ENCODE results near the gene MICAL3. TPM values are rescaled to one million over a fixed set of nuclear protein-coding genes. Genes with fewer than 3 reads are reported as not detected.

MICAL3 gene
- total RNA-seq, 1 donor from 2014 or later = 31.2 TPM

DNA sequence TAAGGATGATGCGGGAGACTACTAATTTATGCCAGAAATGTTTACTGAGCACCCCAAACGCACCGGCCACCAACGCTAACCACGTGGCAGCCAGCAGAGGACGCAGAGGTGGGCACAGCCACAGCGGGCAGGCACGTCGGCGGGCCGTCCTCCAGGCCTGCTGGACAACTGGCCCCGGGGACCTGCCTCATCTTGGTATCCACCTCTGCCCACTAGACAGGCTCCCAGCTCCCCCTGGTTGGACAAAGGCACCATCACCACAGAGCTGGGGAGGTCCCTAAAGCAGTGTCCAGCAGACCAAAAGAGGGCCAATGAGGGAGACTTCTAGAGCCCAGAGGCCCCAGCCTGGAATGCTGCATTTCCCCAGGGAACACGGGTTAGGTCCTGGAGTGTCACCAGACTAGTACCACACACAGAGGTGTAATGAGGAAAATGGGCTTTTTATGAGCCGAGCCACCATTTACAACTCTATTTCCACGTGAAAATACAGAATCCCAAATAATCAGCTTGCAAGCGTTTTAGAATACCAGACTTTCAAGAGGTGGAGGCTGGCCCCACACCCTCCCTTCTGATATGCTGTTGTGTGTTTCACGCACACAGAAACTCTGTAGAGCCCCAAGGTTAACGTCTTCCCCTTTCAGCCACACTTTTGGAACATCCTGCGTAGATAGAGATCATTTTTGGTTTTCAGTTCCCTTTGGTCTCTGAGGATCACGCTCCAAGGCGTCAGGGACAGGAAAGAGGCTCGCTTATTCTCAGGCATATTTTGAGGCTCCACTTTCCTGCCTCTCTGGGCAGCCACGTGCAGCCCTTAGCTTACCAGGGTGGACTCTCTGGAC is 226.4 kb downstream of the MICAL3 start:
- Histone ChIP-seq H3K27ac (no peak overlapping the region), H3K9me3 (no peaks in the 10 kb centered on the region), H3K36me3 (peaks cover 5% of the 10 kb centered on the region), H3K4me1 (no peaks in the 10 kb centered on the region), H3K27me3 (no peaks in the 10 kb centered on the region), H3K4me3 (no peak overlapping the region)
- ATAC-seq = peak; percentile 26
- TF ChIP-seq, protein P1, sequence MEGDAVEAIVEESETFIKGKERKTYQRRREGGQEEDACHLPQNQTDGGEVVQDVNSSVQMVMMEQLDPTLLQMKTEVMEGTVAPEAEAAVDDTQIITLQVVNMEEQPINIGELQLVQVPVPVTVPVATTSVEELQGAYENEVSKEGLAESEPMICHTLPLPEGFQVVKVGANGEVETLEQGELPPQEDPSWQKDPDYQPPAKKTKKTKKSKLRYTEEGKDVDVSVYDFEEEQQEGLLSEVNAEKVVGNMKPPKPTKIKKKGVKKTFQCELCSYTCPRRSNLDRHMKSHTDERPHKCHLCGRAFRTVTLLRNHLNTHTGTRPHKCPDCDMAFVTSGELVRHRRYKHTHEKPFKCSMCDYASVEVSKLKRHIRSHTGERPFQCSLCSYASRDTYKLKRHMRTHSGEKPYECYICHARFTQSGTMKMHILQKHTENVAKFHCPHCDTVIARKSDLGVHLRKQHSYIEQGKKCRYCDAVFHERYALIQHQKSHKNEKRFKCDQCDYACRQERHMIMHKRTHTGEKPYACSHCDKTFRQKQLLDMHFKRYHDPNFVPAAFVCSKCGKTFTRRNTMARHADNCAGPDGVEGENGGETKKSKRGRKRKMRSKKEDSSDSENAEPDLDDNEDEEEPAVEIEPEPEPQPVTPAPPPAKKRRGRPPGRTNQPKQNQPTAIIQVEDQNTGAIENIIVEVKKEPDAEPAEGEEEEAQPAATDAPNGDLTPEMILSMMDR (IDR thresholded peaks at IDR 0.05) = no peak
- intact Hi-C loops (cut with DNase I) = no loop called here
- no peak for DNase-seq

DNA sequence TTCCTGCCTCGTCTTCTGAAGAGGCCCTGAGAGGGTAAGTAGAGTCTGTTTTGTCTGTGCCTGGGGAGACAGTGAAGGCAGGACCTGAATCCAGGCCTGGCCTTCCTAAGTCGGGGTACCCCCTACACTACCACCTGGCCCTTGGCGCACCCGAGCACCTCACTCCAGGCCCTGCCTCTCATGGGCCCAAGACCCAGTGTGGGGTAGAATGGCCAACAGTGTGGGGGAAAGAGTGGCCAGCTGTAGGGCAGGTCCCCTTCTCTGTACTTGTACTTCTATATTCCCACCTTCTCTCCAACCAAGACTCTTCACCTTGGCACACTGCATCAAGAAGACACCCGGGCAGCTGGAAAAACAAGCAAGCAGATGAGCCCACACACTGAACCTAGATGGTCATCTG is 227.7 kb downstream of the MICAL3 start:
- no peak for DNase-seq
- peaks cover 5% of the 10 kb centered on the region for H3K36me3 ChIP-seq
- intact Hi-C loops (cut with DNase I) = no loop called here
- H3K4me1 ChIP-seq = no peaks in the 10 kb centered on the region
- H3K4me3 ChIP-seq = no peak overlapping the region
- no peaks in the 10 kb centered on the region for H3K9me3 ChIP-seq
- H3K27ac ChIP-seq = no peak overlapping the region
- no peak for ATAC-seq
- no peaks in the 10 kb centered on the region for H3K27me3 ChIP-seq
- TF ChIP-seq, protein P1 (IDR thresholded peaks at IDR 0.05) = no peak

DNA sequence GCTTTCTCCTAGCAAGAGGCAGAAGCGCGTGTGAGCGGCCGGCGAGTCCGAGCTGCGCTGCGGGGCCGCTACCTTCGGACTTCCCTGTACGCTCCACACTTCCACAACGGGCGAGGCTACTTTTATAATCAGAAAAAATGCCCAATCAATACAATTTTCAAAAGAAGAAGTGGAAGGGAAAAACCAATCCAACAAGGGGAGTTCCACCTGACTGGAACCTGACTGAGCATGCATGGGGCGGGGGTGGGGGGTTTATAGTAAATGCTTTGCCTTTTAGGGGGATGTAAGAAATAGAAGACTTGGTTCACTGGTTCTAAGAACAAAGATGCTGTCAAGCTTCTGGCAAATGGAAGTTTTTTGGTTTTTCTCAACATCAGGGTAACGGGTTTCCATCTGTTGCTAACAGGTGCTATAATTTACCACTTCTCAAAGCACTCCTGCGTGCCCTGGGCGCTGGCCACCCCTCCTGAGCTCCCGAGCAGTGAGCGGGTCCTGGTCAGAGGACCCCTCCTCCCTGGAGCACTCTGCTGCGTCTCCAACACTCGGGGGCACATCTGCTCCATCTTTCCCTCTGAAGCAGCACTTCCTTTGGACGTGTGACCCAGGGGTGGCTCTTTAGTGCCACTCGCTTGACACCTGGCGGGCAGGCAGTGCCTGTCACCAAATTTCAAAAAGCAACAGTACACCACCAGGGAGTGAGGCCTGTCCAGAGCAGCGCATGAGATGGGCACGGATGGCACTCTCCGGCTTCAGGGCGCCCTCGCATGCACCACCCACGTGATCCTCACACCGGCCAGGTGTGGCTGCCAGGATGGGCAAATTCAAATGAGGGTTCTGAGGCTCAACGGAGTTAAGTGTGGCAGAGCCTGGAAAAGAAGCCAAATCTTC is 228.5 kb downstream of the MICAL3 start:
- Histone ChIP-seq H3K9me3 (no peaks in the 10 kb centered on the region), H3K27me3 (no peaks in the 10 kb centered on the region), H3K4me1 (no peaks in the 10 kb centered on the region), H3K36me3 (peaks cover 5% of the 10 kb centered on the region), H3K27ac (no peak overlapping the region), H3K4me3 (no peak overlapping the region)
- no peak for ATAC-seq
- intact Hi-C loops (cut with DNase I) = no loop called here
- no peak for DNase-seq
- TF ChIP-seq, protein P1 (IDR thresholded peaks at IDR 0.05) = no peak

DNA sequence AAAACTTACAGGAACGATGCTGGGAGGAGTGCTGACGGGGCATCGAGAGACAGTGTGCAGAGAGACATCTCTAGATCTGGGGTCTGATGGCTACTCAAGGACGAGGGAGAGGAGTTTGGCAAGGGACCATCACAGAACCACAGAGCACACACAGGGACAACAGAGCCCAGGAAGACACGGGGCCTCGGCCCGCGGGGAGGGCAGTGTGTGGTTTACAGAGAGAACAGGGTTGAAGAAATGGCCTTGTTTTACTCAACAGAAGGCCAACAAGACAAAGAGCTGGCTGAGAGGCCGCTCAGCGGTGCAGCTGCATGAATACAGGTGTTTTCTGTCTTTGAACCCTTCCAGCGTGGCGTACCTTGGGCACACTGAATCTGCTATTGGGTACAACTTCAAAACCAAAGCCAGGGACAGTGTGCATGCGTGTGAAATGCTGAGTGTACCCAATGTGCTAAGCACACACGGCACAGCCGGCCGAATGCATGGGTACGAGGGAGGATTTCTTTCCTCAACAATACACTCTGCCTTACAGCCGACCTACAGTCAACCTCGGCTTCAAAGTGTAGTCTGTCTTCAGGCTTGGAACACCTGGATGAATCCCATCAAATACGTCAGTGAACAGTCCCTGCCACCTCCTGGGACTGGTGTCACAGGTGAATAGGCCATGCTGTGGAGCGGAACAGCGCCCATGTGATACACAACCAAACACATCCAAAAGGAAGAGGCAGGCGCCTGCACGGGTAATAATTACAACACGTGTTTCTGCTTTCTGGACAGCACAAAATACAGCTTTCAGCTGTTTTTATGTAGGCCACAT is 229.4 kb downstream of the MICAL3 start:
- TF ChIP-seq, protein P1 (IDR thresholded peaks at IDR 0.05) = no peak
- Histone ChIP-seq H3K9me3 (no peaks in the 10 kb centered on the region), H3K4me3 (no peak overlapping the region), H3K4me1 (no peaks in the 10 kb centered on the region), H3K27me3 (no peaks in the 10 kb centered on the region), H3K27ac (no peak overlapping the region), H3K36me3 (peaks cover 5% of the 10 kb centered on the region)
- no peak for ATAC-seq
- intact Hi-C loops (cut with DNase I) = no loop called here
- no peak for DNase-seq

DNA sequence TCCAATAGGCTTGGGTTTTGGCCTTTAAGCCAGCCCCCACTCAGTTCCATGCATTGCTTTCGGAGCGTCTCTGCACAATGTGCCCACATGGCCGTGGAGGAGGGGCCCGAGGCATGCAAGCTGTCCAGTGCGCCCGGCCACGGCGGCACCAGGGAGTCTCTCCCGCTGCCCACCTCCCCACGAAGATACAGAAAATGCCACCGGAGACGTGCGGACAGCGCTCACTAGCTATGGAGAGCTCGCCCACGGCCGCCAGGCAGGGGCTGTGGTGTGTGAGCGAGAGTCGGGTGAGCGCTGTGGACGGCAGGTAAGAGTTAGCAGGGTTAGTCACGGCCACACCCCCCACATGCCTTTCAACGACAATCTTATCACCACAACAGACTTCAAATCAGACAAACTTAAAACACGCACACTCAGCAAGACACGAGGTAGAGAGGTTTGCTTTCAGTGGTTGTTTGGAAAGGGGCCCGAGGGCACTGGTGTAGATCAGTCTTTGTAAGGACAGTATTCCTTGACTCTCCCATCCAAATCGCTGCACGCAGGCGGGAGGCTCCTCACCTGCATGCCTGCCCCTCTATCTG is 231.4 kb downstream of the MICAL3 start:
- intact Hi-C loops (cut with DNase I) = no loop called here
- Histone ChIP-seq H3K27me3 (no peaks in the 10 kb centered on the region), H3K36me3 (peaks cover 5% of the 10 kb centered on the region), H3K27ac (no peak overlapping the region), H3K4me3 (no peak overlapping the region), H3K9me3 (no peaks in the 10 kb centered on the region), H3K4me1 (no peaks in the 10 kb centered on the region)
- TF ChIP-seq, protein P1 (IDR thresholded peaks at IDR 0.05) = no peak
- ATAC-seq (peak; percentile 14), DNase-seq (no peak)

All from upper lobe of right lung (tissue), 1 donor.